Loucy (cell line): ENCODE results near the gene TARS2.

ENCODE experiments used
- CTCF ChIP-seq: fragments of 200-600 bp; sonication (generic); conservative IDR thresholded peaks from 2 replicates; pipeline ENCODE4 v1.5.1; 2014; ENCODE audit warnings: mild to moderate bottlenecking, antibody characterized with exemption, low read length
- EZH2phosphoT487 ChIP-seq: fragments of 200-600 bp; IDR thresholded peaks from 2 replicates; pipeline ENCODE4 v1.6.1; 2018; ENCODE audit warnings: antibody characterized with exemption, mild to moderate bottlenecking, moderate library complexity, borderline replicate concordance

- TF ChIP-seq CTCF (no peak), EZH2phosphoT487 (no peak)
Measured at GRCh38 chr1:150548324-150548631, 61.1 kb downstream of the TARS2 start.
